Duodenal mucosa (tissue), 2 donors: ENCODE results near the gene FBN1.

Source experiments
- H3K27ac ChIP-seq: one replicate; pipeline ENCODE4 v1.7.0; 2013; ENCODE audit warnings: low read depth, low read length
- H3K27me3 ChIP-seq, 2 donors: one replicate each; pipeline ENCODE4 v1.7.0; 2013; ENCODE audit warnings: low read length in 2 of 2, control low read depth in 1 of 2; ENCODE audit not compliant: insufficient read depth in 2 of 2, control insufficient read depth in 1 of 2
- H3K36me3 ChIP-seq, 2 donors: one replicate each; pipeline ENCODE4 v1.7.0; 2013; ENCODE audit warnings: low read length in 2 of 2, control low read depth in 1 of 2; ENCODE audit not compliant: insufficient read depth in 2 of 2, control insufficient read depth in 1 of 2
- H3K4me1 ChIP-seq, 2 donors: one replicate each; pipeline ENCODE4 v1.7.0; 2013; ENCODE audit warnings: low read length in 2 of 2, control low read depth in 1 of 2; ENCODE audit not compliant: insufficient read depth in 2 of 2, control insufficient read depth in 1 of 2
- H3K4me3 ChIP-seq, 2 donors: one replicate each; pipeline ENCODE4 v1.7.0; 2013; ENCODE audit warnings: low read length in 2 of 2, low read depth in 1 of 2
- H3K9ac ChIP-seq, 2 donors: one replicate each; pipeline ENCODE4 v1.7.0; 2013; ENCODE audit warnings: low read length in 2 of 2, low read depth in 1 of 2
- H3K9me3 ChIP-seq, 2 donors: one replicate each; pipeline ENCODE4 v1.7.0; 2013; ENCODE audit warnings: low read length in 2 of 2, control low read depth in 1 of 2; ENCODE audit not compliant: control insufficient read depth in 1 of 2

FBN1 gene

DNA sequence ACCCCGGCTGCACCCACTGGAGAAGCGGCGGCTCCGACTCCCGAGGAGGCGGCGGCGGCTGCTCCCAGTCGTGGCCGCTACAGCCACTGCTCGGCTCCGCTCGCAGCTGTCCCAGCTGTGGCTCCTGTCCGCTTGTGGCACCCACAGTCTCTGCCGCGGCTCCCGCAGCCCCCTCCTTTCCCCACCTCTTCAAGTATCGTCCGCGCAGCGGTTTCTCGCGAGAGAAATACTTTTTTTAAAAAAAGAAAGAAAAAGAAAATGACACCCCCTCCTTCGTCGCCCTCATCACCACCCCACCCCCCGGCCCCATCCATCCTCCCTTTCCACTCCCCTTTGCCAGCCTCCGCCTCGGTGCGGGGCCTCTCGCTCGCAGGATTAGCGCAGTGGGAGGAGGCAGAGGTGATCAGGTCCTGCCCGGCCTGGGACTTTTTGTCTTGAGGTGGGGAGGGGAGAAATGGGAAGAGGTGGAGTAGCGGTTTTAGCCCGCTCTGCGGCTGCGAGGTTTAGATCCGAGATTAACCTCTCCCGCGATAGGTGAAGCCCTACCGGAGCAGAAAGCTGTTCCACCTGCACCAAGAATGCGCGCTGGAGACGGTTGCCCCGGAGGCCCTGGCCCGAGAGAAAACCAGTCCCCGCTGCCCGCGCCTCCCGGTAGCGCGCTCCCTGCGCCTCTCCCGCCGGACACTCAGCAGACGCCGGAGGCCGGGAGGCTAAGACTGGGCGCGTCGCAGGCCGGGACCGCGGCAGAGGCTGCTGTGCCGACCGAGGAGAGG is at the start of gene FBN1:
TSS of gene FBN1 (minus strand) at position 152 of the 773 bp plus-strand sequence. CDS start 940 bp downstream, outside the sequence.
- H3K4me1 ChIP-seq, result no peaks in the 10 kb centered on the region

DNA sequence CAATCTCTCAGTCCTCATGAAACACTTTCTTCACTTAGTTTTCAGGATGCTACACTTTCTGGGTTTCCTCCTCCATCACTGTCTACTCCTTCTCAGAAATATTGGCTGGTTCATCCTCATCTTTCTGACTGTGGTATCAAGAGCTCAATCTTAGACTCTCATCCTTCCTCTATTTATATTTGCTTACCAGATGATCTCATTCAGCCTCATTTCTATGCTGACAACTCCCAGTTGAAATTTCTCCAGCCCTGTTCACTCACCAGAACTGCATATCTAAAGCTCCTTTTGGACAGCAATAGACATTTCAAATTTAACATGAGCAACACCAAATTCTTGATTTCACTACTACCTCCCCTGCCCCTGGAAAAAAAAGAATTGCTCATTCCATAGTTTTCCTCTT is 48.0 kb upstream of the FBN1 start:
- no peaks in the 10 kb centered on the region for H3K4me1 ChIP-seq
- H3K27ac ChIP-seq, result no peak overlapping the region
- no peaks in the 10 kb centered on the region for H3K27me3 ChIP-seq
- no peaks in the 10 kb centered on the region for H3K36me3 ChIP-seq
- H3K9ac ChIP-seq, result no peak overlapping the region
- no peak overlapping the region for H3K4me3 ChIP-seq
- H3K9me3 ChIP-seq, result no peaks in the 10 kb centered on the region

More for the DNA sequence above, at the start of gene FBN1:
- H3K27ac ChIP-seq, result peak within 1 kb of the TSS; percentile 42
- no peaks in the 10 kb centered on the region for H3K9me3 ChIP-seq
- no peaks in the 10 kb centered on the region for H3K36me3 ChIP-seq
- peak within 1 kb of the TSS; percentile 62 to 70 for H3K4me3 ChIP-seq
- peak within 1 kb of the TSS; percentile 49 to 55 for H3K9ac ChIP-seq
- peaks cover 12 to 25% of the 10 kb centered on the region in 2 donors for H3K27me3 ChIP-seq

DNA sequence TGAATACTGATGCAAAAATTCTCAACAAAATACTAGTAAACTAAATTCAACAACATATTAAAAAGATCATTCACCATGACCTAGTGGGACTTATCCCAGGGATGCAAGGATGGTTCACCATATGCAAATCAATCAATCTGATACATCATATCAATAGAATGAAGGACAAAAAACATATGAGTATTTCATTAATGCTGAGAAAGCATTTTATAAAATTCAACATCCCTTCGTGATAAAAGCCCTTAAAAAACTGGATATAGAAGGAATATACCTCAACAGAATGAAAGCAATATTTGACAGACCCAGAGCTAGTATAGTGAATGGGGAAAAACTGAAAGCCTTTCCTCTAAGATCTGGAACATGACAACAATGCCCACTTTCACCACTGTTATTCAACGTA is 43.0 kb upstream of the FBN1 start:
- Histone ChIP-seq H3K9me3 (no peaks in the 10 kb centered on the region), H3K4me1 (no peaks in the 10 kb centered on the region), H3K27ac (no peak overlapping the region), H3K36me3 (no peaks in the 10 kb centered on the region), H3K4me3 (no peak overlapping the region), H3K9ac (no peak overlapping the region), H3K27me3 (no peaks in the 10 kb centered on the region)

DNA sequence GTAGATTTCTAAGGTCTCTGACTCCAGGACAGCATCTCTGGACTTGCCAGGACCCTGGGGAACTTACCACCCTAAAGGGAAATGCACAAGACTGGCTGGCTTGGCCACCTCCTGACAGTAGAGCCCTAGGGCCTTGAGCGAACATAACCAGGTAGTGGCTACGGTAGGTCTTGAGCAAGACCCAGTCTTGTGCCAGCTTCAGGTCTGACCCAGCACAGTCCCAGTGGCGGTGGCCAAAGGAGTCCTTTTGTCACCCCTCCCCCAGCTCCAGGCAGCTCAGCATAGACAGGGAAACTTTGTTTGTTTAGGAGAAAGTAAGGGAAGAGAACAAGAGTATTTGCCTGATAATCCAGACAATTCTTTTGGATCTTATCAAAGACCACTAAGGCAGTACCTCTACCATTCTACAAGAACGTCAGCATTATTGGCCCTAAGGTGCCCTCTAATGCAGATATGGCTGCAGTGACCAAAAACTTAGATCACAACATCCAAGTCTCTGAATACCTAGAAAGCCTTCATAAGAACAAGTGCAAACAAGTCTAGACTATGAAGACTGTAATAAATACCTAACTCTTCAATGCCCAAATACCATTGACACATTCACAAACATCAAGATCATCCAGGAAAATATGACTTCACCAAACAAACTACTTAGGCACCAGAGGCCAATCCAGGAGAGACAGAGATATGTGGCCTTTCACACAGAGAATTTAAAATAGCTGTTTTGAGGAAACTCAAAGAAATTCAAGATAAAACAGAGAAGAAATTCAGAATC is 38.7 kb upstream of the FBN1 start:
- H3K9me3 ChIP-seq, result no peaks in the 10 kb centered on the region
- no peak overlapping the region for H3K4me3 ChIP-seq
- H3K27ac ChIP-seq, result no peak overlapping the region
- no peak overlapping the region for H3K9ac ChIP-seq
- no peaks in the 10 kb centered on the region for H3K4me1 ChIP-seq
- no peaks in the 10 kb centered on the region for H3K36me3 ChIP-seq
- no peaks in the 10 kb centered on the region for H3K27me3 ChIP-seq

DNA sequence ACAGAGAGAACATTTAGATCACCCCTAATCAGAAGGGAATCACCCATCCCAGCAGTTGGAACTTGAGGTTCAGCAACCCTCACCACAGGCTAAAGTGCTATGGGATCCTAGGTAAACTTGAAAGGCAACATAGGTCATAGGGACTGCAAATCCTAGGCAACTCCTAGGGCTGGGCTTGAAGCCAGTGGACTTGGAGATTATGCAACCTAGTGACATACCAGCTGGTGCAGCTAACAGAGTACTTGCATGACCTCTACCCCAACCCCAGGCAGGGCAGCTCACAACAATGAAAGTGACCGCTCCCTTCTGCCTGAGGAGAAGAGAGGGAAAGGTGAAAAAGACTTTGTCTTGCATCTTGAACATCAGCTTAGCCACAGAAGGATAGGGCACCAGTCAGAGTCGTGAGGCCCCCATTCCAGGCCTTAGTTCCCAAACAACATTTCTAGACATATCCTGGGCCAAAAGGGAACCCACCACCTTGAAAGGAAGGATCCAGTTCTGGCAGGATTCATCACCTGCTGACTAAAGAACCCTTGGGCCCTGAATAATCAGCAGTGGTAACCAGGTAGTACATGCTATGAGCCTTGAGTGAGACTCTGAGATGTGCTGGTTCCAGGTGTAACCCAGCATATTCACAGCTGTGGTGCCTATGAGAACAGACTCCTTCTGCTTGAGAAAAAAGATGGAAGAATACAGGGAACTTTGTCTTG is 37.6 kb upstream of the FBN1 start:
- Histone ChIP-seq H3K27ac (no peak overlapping the region), H3K36me3 (no peaks in the 10 kb centered on the region), H3K4me3 (no peak overlapping the region), H3K9me3 (no peaks in the 10 kb centered on the region), H3K4me1 (no peaks in the 10 kb centered on the region), H3K27me3 (no peaks in the 10 kb centered on the region), H3K9ac (no peak overlapping the region)

DNA sequence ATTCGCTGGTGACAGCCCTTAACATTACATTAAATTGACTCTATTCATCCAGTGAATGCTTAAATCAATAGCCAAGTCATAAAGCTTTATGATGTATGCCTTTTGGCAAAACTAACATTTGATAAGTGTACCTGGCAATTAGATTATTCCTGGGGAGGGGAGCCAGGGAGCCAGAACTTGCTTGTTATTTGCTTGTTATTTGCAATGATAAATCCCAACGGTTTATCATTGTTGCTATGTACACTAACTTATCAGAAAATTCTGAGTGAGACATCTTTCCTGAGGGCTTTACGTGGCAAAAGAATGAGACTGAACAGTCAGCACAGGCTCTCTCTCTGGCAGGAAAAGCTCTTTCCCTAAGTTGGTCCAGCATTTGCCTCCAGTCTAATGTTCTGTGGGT is 35.8 kb upstream of the FBN1 start:
- no peaks in the 10 kb centered on the region for H3K27me3 ChIP-seq
- no peak overlapping the region for H3K27ac ChIP-seq

DNA sequence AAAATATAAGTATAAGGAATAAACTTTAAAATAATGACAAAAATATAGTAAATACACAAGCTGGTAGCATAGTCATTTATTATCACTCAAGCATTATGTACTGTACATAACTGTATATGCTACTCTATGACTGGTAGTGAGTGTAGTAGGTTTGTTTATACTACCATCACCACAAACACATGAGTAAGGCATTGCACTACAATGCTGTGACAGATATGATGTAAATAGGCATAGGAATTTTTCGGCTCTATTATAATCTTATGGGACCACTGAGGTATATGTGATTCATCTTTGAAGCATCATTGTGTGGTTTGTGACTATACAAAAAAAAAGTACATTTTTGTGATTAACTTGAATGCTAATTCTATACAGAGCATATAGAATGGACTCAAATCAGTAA is 35.3 kb upstream of the FBN1 start:
- no peaks in the 10 kb centered on the region for H3K36me3 ChIP-seq
- H3K4me3 ChIP-seq, result no peak overlapping the region
- H3K9ac ChIP-seq, result no peak overlapping the region
- no peaks in the 10 kb centered on the region for H3K4me1 ChIP-seq
- H3K27ac ChIP-seq, result no peak overlapping the region
- no peaks in the 10 kb centered on the region for H3K27me3 ChIP-seq
- H3K9me3 ChIP-seq, result no peaks in the 10 kb centered on the region

More for the DNA sequence above, 35.8 kb upstream of the FBN1 start:
- no peaks in the 10 kb centered on the region for H3K36me3 ChIP-seq
- no peak overlapping the region for H3K4me3 ChIP-seq
- H3K9me3 ChIP-seq, result no peaks in the 10 kb centered on the region
- H3K4me1 ChIP-seq, result no peaks in the 10 kb centered on the region
- H3K9ac ChIP-seq, result no peak overlapping the region

DNA sequence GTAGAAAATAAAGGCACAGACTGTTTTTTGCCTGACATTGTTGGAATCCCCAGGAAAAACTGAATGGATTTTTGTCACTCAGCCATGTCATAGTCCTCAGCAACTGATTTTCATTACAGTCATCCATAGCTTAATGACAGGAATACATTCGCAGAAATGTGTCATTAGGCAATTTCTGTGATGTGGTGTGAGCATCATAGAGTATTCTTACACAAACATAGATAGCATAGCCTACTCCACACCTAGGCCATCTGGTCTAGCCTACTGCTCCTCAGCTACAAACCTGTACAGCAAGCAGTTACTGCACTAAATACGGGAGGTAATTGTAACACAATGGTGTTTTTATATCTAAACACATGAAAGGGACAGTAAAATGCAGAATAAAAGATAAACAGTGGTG is 34.4 kb upstream of the FBN1 start:
- H3K27ac ChIP-seq, result no peak overlapping the region
- H3K4me3 ChIP-seq, result no peak overlapping the region
- no peaks in the 10 kb centered on the region for H3K36me3 ChIP-seq
- H3K9ac ChIP-seq, result no peak overlapping the region
- no peaks in the 10 kb centered on the region for H3K9me3 ChIP-seq
- no peaks in the 10 kb centered on the region for H3K4me1 ChIP-seq
- H3K27me3 ChIP-seq, result no peaks in the 10 kb centered on the region

DNA sequence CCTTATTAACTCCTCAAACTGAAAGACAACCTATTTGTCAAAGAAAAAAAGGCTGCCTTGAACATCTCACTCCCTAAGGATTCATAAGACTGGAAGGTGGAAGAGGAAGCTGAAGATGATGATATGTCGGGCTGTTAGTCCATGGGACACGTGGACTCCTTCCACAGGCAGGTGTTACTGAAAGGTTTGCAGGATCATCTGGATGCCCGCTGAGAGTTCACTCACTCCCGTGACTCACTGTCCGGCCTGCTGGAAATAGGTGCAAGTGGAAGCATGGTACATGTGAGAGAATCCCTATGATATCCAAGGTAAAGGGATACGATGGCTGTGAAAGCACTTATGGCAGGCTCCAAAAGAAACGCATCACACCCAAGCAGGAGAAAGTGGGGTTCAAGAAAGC is 33.3 kb upstream of the FBN1 start:
- H3K9ac ChIP-seq, result no peak overlapping the region
- H3K4me3 ChIP-seq, result no peak overlapping the region

DNA sequence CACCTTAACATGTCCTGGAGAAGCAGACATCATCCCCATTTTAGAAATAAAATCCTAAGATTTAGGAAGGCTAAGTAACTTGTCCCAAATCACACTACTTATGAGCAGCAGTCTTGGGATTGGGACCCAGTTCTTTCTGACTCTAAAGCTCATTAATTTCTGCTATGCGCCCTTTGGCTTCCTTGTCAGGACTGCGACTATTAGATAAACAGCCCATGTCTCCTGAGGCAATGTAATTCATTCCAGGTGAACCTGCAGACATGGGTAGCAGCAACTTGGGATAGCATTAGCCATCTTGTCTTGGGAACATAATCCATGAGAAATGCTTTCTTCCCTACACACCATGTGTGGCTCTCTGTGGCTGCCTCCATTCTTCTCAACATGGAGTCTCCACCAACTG is 32.3 kb upstream of the FBN1 start:
- no peaks in the 10 kb centered on the region for H3K9me3 ChIP-seq
- no peak overlapping the region for H3K9ac ChIP-seq
- no peaks in the 10 kb centered on the region for H3K36me3 ChIP-seq
- H3K4me1 ChIP-seq, result no peaks in the 10 kb centered on the region
- H3K27ac ChIP-seq, result no peak overlapping the region
- no peaks in the 10 kb centered on the region for H3K27me3 ChIP-seq
- no peak overlapping the region for H3K4me3 ChIP-seq

More for the DNA sequence above, 33.3 kb upstream of the FBN1 start:
- Histone ChIP-seq H3K4me1 (no peaks in the 10 kb centered on the region), H3K36me3 (no peaks in the 10 kb centered on the region), H3K27ac (no peak overlapping the region), H3K9me3 (no peaks in the 10 kb centered on the region), H3K27me3 (no peaks in the 10 kb centered on the region)
